HG03432 (cell line): Measurements from ENCODE around the gene FAM237A.

Source experiments
- ATAC-seq: cut with Tn5 transposase; IDR thresholded peaks from one replicate; pipeline ENCODE4 v1.9.1; 2021; ENCODE audit warnings: mild to moderate bottlenecking, moderate library complexity; ENCODE audit not compliant: unreplicated experiment

Gene FAM237A

DNA sequence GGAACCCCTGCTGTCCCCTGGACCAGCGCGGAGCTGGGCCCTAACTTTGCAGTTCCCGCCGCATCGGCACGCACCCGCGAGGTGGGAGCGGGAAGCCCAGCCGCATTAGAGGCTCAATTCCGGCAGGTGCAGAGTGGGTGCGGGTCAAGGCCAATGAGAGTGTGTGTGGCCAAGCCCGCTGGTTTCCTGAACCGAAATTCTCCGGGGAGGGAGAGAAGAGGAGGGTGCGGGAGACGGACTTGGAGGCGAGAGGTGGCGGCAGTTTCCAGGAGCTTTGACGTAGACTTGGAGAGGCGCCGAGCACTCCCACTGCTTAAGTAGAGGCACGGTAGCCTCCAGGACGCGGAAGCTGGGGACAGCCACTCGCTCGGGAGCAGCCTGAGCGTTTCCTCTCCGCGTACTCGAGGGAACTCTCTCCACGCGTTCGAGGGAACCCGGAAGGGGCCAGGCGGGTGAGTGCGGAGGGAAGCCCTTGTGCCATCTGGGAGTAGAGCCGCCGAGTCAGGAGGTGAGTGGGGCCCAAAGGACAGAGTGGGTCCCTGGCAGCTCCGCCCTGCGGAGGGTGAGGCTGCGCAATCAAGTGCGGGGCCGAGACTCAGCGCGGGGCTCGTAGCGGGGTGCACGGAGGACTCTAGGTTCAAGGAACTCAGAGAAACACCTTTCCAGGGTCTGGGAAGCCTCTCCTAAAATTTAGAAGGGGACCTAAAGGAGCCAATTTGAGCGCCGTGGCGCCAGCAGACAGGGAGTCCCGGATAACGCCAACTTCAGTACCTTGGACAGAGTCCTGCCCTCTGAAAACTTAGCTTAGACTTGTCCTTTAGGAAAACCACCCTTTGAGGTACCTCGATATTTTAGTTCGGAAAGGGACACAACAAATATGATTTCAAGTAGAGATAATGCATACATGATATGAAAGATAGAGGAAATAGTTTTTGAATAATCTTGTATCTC, at the start of gene FAM237A:
Gene FAM237A (plus strand): TSS at position 413 of the 951 bp plus-strand sequence. CDS start 1,750 bp downstream, outside the sequence.
- ATAC-seq, result no peak

DNA sequence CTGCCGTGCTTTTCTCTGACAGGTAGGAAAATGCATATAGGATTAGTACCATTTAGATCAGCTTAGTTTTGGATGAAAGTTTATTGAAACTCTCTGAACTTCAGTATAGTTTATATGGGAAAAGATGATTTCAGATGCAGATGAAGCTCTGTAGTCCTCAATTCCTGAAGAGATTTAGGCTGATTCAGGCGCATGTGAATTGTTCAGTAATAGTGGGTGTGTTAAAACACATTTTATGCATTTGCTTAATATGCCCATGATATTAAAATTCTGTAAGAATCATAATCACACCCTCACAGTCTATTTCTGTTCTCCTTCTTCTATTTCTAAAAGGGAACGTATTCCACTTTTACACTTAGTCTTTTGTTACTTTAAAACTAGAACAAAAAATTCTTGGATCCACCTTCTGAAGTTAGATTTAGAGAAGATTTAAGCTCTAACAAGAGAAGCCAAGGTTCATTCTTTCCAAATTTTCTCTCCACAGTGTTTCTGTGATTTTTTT, 44.5 kb upstream of the FAM237A start:
- ATAC-seq, result no peak

DNA sequence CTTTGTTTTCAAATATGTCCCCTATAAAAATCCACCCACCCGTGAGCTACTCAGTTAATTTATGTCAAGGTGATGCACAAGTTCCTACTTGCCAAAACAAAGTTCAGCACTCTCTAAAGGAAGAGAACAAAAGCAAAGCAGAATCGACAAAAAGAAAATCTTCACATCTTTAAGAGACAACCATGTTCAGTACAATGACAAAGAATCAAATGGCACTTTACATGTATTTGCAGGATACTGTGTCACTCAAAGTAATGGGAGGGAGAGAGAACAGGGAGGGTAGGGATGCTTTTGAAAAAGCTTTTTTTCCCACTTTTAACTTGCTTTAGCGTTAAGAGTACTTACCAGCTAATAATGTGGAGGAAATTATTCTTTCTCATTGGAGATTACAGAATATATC, 39.0 kb upstream of the FAM237A start:
- ATAC-seq, result no peak

DNA sequence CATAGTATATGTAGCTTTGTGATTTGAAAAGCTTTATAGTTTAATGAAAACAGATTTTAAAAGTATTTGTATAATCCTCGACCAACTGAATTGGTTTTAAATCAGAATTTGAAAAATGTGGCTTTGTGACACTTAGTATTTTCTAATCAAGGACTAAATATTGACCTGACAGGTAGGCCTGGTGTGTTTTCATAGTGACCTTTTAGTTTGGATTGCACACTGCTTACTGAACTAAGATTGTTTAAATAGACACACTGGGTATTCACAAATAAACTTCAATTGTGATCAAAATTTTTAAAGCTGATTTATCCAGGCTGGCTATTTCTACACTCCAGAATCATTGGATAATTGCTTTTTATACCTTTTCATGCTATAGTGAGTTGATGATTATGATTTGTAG, 31.8 kb upstream of the FAM237A start:
- no peak for ATAC-seq

DNA sequence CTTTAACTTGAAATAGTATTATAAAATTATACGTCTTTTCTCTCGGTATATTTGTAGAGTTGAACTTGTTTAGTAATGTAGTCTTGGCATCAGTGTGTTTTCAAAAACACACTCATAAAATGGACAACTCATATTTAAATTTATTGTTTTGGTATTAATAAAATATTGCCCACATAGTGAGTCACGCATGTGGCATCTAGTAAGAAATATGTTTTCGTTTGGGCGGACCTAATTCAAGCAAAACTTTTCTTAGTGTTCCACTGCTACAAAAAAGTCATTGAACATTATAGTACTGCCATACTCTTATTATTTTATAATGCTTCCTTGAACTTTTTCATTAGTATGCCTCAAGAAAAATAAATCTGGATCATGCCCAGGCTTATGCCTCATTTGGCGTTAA, 31.1 kb upstream of the FAM237A start:
- no peak for ATAC-seq

DNA sequence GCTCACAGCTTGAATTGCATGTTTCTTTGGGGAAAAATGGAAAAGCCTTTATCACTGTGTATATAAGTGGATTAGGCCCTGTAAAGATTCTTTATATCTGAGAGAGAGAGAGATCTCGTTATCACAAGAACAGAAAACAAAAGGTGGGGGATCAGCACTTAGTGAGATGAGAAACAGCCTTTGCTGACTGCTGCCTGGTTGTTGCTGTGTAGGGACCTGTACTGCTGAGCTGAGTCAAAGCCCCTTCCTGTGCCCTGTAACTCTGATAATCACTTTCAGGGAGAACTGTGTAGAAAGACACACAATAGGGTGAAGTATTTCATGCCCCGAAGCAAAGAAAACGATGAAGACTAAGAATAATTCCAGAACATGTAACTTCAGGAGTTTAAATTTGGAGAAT, 30.6 kb upstream of the FAM237A start:
- no peak for ATAC-seq

DNA sequence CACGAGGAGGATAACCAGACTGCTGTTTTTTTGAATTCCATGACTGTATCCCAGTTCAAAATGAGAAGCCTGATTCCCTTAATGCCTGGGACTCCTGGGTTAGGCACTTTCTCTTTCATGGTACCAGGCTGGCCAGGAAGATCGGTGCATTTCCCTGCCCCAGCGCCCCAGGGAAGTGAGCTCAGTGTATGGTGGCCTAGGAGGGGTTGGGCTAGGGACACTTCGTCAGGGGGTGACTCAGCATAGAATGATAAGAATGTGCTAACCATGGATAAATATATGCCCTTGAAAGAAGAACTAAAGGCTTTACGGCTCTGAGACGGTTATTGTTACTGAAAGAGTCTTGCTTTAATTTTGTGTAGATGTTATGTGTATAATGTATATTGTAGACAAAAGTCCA, 27.5 kb upstream of the FAM237A start:
- ATAC-seq, result no peak

DNA sequence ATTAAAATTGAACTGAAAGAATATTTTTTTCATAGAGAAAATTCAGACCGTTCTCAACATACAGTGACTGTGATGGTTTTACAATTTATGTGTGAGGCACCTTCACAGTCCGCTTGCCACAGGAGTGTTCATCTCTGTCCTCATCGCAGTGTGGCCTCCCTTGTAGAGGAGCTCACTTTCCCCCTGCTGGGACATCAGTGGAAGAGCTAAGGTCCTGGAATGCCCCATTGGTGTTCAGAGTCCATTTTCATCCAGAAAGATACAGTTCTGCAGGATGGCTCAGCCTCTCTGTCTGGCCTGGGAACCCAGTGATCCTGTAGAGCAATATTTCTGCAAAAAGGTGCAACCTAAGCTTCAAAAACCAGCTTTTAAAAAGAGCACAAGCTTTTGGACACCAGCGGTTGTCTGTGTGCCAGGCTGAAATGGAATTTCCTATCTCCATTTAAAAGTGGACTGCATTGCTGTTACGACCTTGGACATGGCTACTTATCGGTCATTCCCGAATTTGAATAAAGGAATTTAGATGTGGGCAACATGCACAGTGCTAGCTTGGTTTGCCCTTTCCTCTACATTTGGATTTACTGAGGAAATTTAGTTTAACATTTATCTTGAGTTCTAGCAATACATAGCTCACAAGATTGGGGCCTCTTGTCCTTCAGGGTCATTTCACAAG, 26.7 kb upstream of the FAM237A start:
- ATAC-seq, result no peak

DNA sequence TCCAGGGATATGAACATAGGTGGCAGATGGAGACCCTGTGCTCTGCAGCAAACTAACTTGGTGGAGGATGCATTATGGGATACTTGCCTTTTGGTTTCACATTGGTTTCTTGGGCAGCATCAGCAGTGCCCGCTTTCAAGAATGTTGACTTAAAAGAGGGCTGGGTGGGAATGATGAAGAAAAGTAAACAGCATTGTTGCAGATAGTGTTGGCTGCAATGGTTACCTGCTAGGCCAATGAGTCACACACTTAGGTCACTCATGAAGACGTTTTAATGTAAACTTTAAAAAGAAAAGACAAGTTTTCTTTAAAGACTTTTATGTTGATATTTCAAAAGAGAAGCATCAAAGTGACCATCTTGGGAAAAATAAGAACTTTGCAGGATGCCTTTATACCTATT, 26.1 kb upstream of the FAM237A start:
- ATAC-seq, result no peak

DNA sequence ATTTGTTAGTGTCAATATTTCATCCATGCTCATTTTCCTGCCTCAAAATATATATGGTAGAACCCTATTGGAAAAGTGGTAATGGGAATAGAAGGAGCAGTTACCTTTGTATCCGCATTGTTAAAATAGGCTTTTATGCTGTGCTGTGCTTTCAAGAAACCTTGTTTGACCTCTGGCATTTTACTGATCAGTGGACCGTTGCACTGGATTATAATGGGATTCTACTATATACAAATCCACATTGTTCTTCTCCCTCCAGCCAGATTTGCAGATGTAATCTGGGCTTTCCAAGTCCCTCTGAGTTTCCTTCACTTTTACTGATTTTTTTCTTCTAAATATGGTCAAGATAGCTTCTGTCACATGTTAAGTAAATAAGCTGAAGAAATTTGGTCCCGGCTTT, 23.3 kb upstream of the FAM237A start:
- ATAC-seq, result no peak

DNA sequence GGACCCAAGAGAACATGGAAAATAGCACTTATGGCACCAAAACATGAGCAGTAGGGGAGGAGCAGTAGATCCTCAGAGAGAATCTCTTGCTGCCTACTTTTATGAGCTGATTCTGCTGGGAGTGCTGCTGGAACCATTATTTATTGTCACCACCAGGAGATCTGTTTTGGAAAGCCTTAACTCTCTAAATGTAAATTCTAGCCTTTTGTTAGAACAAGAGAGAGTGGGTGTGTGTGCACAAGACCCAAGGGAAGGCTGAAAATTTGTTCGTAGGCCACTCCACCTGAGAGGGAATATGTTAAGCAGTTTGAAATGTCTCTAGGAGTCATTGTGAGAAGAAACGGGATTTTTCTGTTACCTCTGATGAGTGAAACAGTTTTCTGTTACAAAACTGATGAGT, 16.2 kb upstream of the FAM237A start:
- no peak for ATAC-seq

DNA sequence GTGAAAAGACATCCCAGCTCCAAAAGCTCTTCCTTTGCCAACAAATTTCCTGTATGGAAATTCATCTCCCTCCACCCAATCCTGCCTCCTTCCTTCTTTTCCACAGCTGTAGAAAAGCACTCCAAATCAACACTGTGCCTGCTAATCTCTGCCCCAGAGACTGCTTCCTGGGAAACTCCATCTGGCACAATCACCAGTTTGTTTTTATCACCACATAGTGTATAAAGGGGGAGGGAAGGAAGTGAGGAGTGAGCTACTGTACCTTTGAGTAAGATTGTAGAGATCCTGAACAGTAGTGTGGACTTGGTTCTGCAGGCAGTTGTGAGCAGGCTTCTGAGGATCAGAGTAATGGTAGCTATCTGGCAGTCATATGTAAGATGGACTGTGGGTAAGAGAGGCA, 14.7 kb upstream of the FAM237A start:
- no peak for ATAC-seq

DNA sequence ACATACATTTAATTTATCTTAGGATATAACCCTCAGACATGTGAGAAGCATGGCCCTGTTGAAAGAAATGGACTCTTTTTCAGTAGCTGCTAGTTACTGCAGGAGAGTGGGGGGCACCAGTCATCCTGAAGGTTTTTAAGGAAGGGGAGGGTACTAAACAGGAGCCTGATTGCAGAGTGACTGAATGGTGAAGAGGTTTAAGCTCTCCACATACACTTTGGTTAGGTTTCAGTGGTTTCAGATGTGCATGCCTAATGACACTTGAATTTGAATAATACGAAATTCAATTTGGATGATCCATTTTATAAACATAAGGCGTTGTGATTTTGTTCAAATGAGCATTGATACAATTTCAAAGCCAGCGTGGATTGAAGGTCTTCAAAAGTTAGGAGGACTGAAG, 10.9 kb upstream of the FAM237A start:
- ATAC-seq, result no peak

DNA sequence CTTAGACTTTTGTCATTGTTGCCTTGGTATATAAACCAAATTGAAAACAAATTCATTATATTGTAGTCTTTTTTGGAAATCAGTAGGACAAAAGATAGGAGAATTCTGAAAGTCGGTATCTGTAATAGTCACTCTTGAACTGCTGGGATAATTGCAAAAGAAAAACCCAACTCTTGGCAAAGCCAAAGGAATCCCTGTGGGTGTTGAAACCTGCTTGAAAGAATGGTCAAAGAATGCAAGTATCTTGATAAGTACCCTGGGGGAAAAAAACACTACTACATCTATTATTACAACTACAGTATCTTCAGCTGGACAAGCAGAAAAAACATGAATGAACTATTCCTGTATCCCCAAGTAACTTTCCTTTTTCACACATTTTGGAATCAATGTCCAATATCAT, 7.3 kb upstream of the FAM237A start:
- no peak for ATAC-seq

DNA sequence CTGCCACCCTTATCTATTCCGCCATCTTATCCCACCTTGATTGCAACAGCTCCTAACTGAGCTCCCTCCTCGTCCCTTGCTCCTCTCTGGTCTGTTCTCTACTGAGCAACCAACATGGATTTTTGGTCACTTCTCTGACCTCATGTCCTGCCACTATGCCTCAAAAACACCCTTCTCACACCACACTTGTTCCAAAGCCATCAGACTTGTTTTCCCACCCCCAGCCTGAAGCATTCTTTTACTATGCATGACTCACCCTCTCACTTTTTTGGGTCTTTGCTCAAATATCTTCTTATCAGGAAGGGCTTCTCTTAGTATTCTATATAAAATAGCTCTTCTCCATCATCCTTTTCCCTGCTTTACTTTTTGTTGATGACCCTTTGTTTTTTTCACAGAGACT, 2.7 kb upstream of the FAM237A start:
- no peak for ATAC-seq

DNA sequence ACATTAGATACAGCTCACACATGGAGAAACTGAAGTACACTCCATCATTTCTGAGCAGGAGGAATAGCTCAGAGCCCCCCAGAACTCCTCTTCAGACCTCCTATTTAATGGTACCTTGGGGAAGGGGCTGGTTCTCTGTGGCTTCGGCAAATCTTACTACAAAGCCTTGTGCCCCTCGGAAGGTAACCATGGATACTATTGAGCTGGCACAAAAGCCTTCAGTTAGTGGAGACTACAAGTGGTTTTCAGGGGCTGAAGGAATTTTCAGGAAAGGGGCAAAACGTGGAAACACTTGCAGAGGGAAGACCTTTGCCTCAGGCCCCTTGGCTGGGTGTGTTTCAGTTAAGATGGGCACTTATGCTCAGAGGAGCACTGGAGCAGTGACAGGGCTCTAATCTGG, 1.1 kb upstream of the FAM237A start:
- no peak for ATAC-seq

DNA sequence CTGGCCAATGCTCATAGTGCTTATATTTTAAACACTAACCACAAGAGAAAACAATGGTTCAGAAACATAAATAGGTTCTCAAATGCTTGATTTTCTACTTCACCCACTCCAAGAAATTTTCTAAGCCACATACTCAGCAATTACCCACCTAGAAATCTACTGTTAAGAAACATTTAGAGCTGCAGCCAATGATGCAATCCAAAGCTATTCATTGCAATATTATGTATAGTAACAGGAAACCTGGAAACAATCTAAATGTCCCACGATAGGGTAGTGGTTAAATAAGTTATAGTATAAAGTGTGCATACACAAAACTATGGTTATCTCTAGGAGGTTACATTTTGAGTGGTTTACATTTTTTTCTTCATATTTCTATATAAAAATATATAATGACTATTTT, 5.7 kb downstream of the FAM237A start:
- no peak for ATAC-seq

DNA sequence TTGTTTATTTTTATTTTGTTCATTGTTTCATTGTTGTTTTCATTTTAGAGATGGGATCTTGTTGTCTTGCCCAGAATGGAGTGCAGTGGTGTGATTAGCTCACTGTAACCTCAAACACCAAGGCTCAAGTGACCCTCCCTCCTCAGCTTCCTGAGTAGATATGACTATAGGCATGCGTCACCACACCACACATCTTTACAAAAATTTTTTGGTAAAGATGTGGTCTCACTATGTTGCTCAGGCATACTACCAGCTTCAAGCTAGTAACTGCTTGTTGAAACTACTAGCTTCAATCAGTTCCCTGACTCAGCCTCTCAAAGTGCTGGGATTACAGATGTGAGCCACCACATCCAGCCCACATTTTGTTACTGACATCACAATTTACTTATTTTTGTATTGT, 14.8 kb downstream of the FAM237A start:
- ATAC-seq, result no peak

DNA sequence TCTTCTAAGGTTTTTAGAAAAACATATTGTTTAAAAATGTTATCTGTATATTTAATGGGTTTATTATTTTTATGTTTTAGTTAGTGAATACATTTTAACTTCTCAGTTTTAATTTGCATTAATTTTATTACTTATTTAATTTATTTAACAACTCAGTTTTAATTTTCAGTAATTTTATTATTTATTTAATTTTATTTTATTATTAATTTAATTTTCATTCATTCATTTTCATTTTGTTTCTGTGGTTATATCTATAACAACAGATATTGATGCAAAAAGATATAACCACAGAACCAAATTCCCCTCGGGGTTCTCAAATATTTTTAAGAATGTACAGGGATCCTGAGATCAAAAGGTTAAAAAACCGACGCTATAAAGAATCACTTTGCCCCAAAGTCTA, 23.0 kb downstream of the FAM237A start:
- ATAC-seq, result no peak

DNA sequence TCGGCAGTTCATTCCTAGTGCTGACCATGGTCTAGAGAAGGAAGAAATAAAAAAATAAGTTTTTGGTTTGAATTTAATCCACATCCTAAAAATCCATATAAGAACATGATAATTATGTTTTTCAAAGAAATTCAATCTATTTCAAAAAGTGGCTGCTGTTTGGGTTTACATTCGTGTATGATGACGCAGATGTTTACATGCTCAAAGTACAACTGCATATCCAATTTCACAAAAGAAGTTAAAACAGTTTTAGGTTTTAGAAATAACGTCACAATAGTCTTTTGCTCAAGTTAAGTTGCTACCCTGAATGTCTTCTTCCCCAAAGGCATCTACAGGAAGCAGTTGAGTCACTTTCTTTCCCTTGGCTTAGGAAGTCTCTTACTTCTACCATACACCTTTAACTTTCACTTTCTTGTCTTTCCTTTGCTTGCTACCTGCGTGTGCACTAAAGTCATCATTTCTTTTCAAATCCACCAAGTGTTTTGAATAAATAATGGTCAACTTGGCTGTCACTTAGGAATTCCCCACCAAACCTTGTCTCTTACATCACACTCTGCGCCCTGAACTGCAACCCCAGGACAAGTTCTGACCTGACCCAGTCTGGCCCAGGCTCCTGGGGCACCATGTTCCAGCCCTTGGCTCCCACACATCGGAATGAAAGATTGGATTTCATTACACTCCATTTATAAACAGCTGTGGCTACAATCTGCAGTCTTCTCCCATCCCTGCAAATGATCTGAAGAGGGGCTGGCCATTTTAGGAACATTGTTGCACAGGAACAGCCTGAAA, 28.4 kb downstream of the FAM237A start:
- ATAC-seq, result no peak

DNA sequence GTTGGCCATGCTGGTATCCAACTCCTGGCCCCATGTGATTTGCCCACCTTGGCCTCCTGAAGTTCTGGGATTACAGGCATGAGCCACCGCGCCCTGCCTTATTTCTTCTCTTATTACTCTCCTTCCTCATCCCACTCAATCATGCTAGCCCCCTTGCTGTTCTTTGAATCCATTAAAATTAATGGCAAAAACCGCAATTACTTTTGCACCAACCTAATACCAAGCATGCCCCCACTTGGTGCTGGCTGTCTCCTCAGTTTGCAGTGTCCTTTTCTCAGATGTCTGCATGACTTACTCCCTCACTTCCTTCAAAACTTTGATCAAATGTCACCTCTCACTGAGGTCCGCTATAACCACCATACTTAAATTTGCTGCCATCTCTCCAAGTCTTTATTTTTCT, 41.3 kb downstream of the FAM237A start:
- no peak for ATAC-seq
